BLaER1 (cell line): ENCODE results near the gene IFNG-AS1.

ENCODE experiments used
- H3K27ac ChIP-seq: shearing (Covaris generic); formaldehyde crosslinking; 2 replicates; pipeline ENCODE4 v1.8.1; 2022
- H3K27me3 ChIP-seq: shearing (Covaris generic); formaldehyde crosslinking; 2 replicates; pipeline ENCODE4 v1.8.1; 2022
- H3K36me3 ChIP-seq: shearing (Covaris generic); formaldehyde crosslinking; 2 replicates; pipeline ENCODE4 v1.8.1; 2022
- H3K4me1 ChIP-seq: shearing (Covaris generic); formaldehyde crosslinking; 2 replicates; pipeline ENCODE4 v1.8.1; 2022
- H3K4me2 ChIP-seq: shearing (Covaris generic); formaldehyde crosslinking; 2 replicates; pipeline ENCODE4 v1.8.1; 2022
- H3K4me3 ChIP-seq: shearing (Covaris generic); formaldehyde crosslinking; 2 replicates; pipeline ENCODE4 v1.8.1; 2022
- H3K9ac ChIP-seq: shearing (Covaris generic); formaldehyde crosslinking; 2 replicates; pipeline ENCODE4 v1.8.1; 2022
- H3K9me3 ChIP-seq: shearing (Covaris generic); formaldehyde crosslinking; 2 replicates; pipeline ENCODE4 v1.8.1; 2022
- H4K20me1 ChIP-seq: shearing (Covaris generic); formaldehyde crosslinking; 2 replicates; pipeline ENCODE4 v1.8.1; 2022
- Cebpa-rat ChIP-seq: shearing (Covaris generic); IDR thresholded peaks from 2 replicates; pipeline ENCODE4 v1.8.1; 2022

Gene IFNG-AS1

GRCh38 chr12:68011206-68011881, 22.1 kb downstream of the IFNG-AS1 start:
- Histone ChIP-seq H3K9me3 (peaks cover 17% of the 10 kb centered on the region), H3K4me3 (peak overlapping the region; percentile 34; the same call in 1 of the 2 replicates), H3K36me3 (no peaks in the 10 kb centered on the region), H3K4me2 (peak overlapping the region; percentile 93), H3K9ac (peak overlapping the region; percentile 74; the same call in 1 of the 2 replicates), H3K27ac (peak overlapping the region; percentile 90), H3K4me1 (peaks cover 71% of the 10 kb centered on the region), H4K20me1 (no peaks in the 10 kb centered on the region), H3K27me3 (no peaks in the 10 kb centered on the region)
- TF ChIP-seq Cebpa-rat = no peak

GRCh38 chr12:68011882-68012207, 22.6 kb downstream of the IFNG-AS1 start:
- Histone ChIP-seq H3K9me3 (peaks cover 22% of the 10 kb centered on the region), H3K36me3 (no peaks in the 10 kb centered on the region), H3K4me3 (peak overlapping the region; percentile 34), H3K9ac (peak overlapping the region; percentile 74; the same call in 1 of the 2 replicates), H3K4me1 (peaks cover 71% of the 10 kb centered on the region), H3K4me2 (peak overlapping the region; percentile 93), H4K20me1 (no peaks in the 10 kb centered on the region), H3K27ac (peak overlapping the region; percentile 90), H3K27me3 (no peaks in the 10 kb centered on the region)
- no peak for TF ChIP-seq Cebpa-rat

- Histone ChIP-seq H3K9me3 (peaks cover 24% of the 10 kb centered on the region), H3K9ac (peak overlapping the region; percentile 74; the same call in 1 of the 2 replicates), H3K27me3 (no peaks in the 10 kb centered on the region), H3K4me2 (peak overlapping the region; percentile 93), H3K27ac (peak overlapping the region; percentile 90), H3K4me1 (peaks cover 71% of the 10 kb centered on the region), H3K36me3 (no peaks in the 10 kb centered on the region), H4K20me1 (no peaks in the 10 kb centered on the region), H3K4me3 (peak overlapping the region; percentile 34)
- TF ChIP-seq Cebpa-rat = no peak
Measured at GRCh38 chr12:68012712-68013111, 23.5 kb downstream of the IFNG-AS1 start.

GRCh38 chr12:68013181-68013580, 23.9 kb downstream of the IFNG-AS1 start:
- Histone ChIP-seq H3K27me3 (no peaks in the 10 kb centered on the region), H3K4me2 (peak overlapping the region; percentile 93), H4K20me1 (no peaks in the 10 kb centered on the region), H3K36me3 (no peaks in the 10 kb centered on the region), H3K4me1 (peaks cover 71% of the 10 kb centered on the region), H3K9ac (peak overlapping the region; percentile 29; the same call in 1 of the 2 replicates), H3K27ac (peak overlapping the region; percentile 90), H3K4me3 (peak overlapping the region; percentile 34; the same call in 1 of the 2 replicates), H3K9me3 (peaks cover 24% of the 10 kb centered on the region)
- TF ChIP-seq Cebpa-rat = no peak

GRCh38 chr12:68016136-68016535, 26.9 kb downstream of the IFNG-AS1 start:
- Histone ChIP-seq H3K36me3 (no peaks in the 10 kb centered on the region), H3K27me3 (no peaks in the 10 kb centered on the region), H3K9me3 (peaks cover 18% of the 10 kb centered on the region), H3K9ac (no peak overlapping the region), H3K4me2 (no peak overlapping the region), H3K4me3 (no peak overlapping the region), H3K4me1 (peaks cover 43% of the 10 kb centered on the region), H4K20me1 (no peaks in the 10 kb centered on the region), H3K27ac (no peak overlapping the region)
- TF ChIP-seq Cebpa-rat = no peak

GRCh38 chr12:68018315-68018714, 29.1 kb downstream of the IFNG-AS1 start:
- no peaks in the 10 kb centered on the region for H3K36me3 ChIP-seq
- H3K27me3 ChIP-seq = no peaks in the 10 kb centered on the region
- H3K4me1 ChIP-seq = peaks cover 22% of the 10 kb centered on the region
- no peak overlapping the region for H3K4me3 ChIP-seq
- no peaks in the 10 kb centered on the region for H4K20me1 ChIP-seq
- no peak overlapping the region for H3K4me2 ChIP-seq
- no peak for TF ChIP-seq Cebpa-rat
- H3K9ac ChIP-seq = no peak overlapping the region
- H3K27ac ChIP-seq = no peak overlapping the region
- H3K9me3 ChIP-seq = peaks cover 25% of the 10 kb centered on the region

- Histone ChIP-seq H3K27ac (no peak overlapping the region), H3K4me2 (no peak overlapping the region), H3K9ac (no peak overlapping the region), H3K9me3 (peaks cover 24% of the 10 kb centered on the region), H3K4me1 (peaks cover 5% of the 10 kb centered on the region), H3K4me3 (no peak overlapping the region), H3K27me3 (no peaks in the 10 kb centered on the region), H3K36me3 (no peaks in the 10 kb centered on the region), H4K20me1 (no peaks in the 10 kb centered on the region)
- TF ChIP-seq Cebpa-rat = no peak
Measured at GRCh38 chr12:68020049-68020448, 30.8 kb downstream of the IFNG-AS1 start.

- H3K4me2 ChIP-seq = no peak overlapping the region
- no peak overlapping the region for H3K4me3 ChIP-seq
- peaks cover 18% of the 10 kb centered on the region for H3K9me3 ChIP-seq
- no peaks in the 10 kb centered on the region for H3K36me3 ChIP-seq
- H3K27me3 ChIP-seq = no peaks in the 10 kb centered on the region
- TF ChIP-seq Cebpa-rat = no peak
- no peaks in the 10 kb centered on the region for H4K20me1 ChIP-seq
- H3K4me1 ChIP-seq = no peaks in the 10 kb centered on the region
- no peak overlapping the region for H3K9ac ChIP-seq
- H3K27ac ChIP-seq = no peak overlapping the region
Measured at GRCh38 chr12:68020699-68021098, 31.5 kb downstream of the IFNG-AS1 start.

- Histone ChIP-seq H3K4me3 (no peak overlapping the region), H3K4me1 (peaks cover 19% of the 10 kb centered on the region), H4K20me1 (no peaks in the 10 kb centered on the region), H3K36me3 (no peaks in the 10 kb centered on the region), H3K27ac (no peak overlapping the region), H3K9ac (no peak overlapping the region), H3K4me2 (no peak overlapping the region), H3K27me3 (no peaks in the 10 kb centered on the region), H3K9me3 (peaks cover 10% of the 10 kb centered on the region)
- TF ChIP-seq Cebpa-rat = no peak
Measured at GRCh38 chr12:68028647-68029046, 39.4 kb downstream of the IFNG-AS1 start.

GRCh38 chr12:68030248-68030647, 41.0 kb downstream of the IFNG-AS1 start:
- Histone ChIP-seq H3K9me3 (peaks cover 16% of the 10 kb centered on the region), H3K36me3 (no peaks in the 10 kb centered on the region)
- no peak for TF ChIP-seq Cebpa-rat

More at GRCh38 chr12:68030248-68030647, 41.0 kb downstream of the IFNG-AS1 start:
- no peaks in the 10 kb centered on the region for H3K27me3 ChIP-seq
- H3K27ac ChIP-seq = no peak overlapping the region
- H3K4me2 ChIP-seq = no peak overlapping the region
- no peak overlapping the region for H3K9ac ChIP-seq
- no peaks in the 10 kb centered on the region for H4K20me1 ChIP-seq
- peaks cover 19% of the 10 kb centered on the region for H3K4me1 ChIP-seq
- no peak overlapping the region for H3K4me3 ChIP-seq
